ENCODE measurements around the gene CAMTA1. TPM values are rescaled to one million over a fixed set of nuclear protein-coding genes. Genes with fewer than 3 reads are reported as not detected.
"Not testable (repeated sequence)": the region's sequence is repeated elsewhere in the genome, so short reads cannot be mapped to it uniquely, and the experiment has no call there.

The CAMTA1 gene
- total RNA-seq, 1 donor from 2014 or later = 268 TPM

DNA sequence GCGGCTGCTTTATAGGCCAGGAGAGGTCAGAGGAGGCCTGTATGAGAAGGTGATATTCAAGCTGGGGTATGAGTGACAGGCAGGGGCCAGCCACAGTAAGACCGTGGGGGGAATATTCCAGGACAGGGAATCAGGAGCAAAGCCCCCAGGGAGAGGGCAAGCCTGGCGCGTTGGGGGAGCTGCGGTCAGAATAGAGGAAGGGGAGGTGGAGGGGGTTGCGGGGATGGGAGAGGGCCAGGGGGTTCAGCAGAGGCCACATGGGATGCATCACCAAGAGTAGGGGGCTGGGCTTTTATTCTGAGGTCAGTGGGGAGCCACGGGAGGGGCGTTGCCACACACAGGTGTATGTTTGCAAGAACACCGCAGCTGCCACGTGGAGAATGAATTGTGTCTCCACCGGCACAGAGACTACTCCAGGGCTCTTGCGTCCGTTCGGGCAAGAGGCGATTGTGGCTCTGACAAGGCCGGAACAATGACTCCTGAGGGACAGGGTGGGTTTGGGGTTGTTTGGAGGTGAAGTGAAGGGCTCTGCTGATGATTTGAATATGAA, 901.1 kb downstream of the CAMTA1 start:
- Histone ChIP-seq H3K4me3 (no peak overlapping the region), H3K27me3 (peaks cover 3% of the 10 kb centered on the region), H2AFZ (replicated peaks) (no peak overlapping the region), H3K4me1 (no peaks in the 10 kb centered on the region), H4K20me1 (ENCODE audit: low read depth) (no peaks in the 10 kb centered on the region), H3F3A (ENCODE audit: low read depth) (peaks cover 3% of the 10 kb centered on the region), H3K79me2 (ENCODE audit: low read depth) (no peaks in the 10 kb centered on the region), H3K27ac (no peak overlapping the region), H3K9ac (no peak overlapping the region), H3K4me2 (no peak overlapping the region), H3K9me3 (ENCODE audit: low read depth) (no peaks in the 10 kb centered on the region), H3K36me3 (no peaks in the 10 kb centered on the region)
- TF ChIP-seq EZH2phosphoT487 (IDR thresholded peaks at IDR 0.05) = no peak
- no peak for TF ChIP-seq EZH2 (IDR thresholded peaks at IDR 0.05)
- TF ChIP-seq, protein P1, sequence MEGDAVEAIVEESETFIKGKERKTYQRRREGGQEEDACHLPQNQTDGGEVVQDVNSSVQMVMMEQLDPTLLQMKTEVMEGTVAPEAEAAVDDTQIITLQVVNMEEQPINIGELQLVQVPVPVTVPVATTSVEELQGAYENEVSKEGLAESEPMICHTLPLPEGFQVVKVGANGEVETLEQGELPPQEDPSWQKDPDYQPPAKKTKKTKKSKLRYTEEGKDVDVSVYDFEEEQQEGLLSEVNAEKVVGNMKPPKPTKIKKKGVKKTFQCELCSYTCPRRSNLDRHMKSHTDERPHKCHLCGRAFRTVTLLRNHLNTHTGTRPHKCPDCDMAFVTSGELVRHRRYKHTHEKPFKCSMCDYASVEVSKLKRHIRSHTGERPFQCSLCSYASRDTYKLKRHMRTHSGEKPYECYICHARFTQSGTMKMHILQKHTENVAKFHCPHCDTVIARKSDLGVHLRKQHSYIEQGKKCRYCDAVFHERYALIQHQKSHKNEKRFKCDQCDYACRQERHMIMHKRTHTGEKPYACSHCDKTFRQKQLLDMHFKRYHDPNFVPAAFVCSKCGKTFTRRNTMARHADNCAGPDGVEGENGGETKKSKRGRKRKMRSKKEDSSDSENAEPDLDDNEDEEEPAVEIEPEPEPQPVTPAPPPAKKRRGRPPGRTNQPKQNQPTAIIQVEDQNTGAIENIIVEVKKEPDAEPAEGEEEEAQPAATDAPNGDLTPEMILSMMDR (IDR thresholded peaks at IDR 0.05) = no peak
- no peaks in the 10 kb centered on the region for H3K36me3 Mint-ChIP-seq
- no peak overlapping the region for H3K4me3 Mint-ChIP-seq
- H3K4me1 Mint-ChIP-seq = peaks cover 16% of the 10 kb centered on the region
- peaks cover under 1% of the 10 kb centered on the region for H3K9me3 Mint-ChIP-seq
- H3K27ac Mint-ChIP-seq = peak overlapping the region; percentile 83
- DNase-seq (ENCODE audit: low spot score) = no peak
- H3K27me3 Mint-ChIP-seq (ENCODE audit: insufficient read depth, low read depth) = peaks cover 6% of the 10 kb centered on the region

DNA sequence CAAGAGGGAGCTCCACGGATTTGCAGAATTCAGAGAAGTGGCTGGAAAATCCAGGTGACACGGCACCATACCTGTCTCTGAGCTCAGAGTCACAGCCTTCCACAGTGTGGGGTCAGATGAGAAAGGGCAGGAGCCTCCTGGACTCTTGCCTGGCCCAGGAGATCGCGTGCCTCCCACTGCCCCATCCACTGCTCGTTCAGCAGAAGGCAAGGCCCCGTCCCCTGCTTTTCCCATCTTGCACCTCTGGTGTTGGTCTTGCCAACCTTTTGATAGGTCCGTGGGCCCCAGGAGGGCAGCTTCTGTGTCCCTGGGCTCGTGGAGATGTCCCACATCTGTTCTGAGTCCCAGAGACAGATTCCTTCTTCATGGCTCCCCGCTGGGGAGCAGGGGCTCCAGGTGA, 902.2 kb downstream of the CAMTA1 start:
- DNase-seq (ENCODE audit: low spot score) = no peak
- Histone ChIP-seq H3K27ac (no peak overlapping the region), H3K27me3 (no peaks in the 10 kb centered on the region), H3K79me2 (ENCODE audit: low read depth) (no peaks in the 10 kb centered on the region), H4K20me1 (ENCODE audit: low read depth) (no peaks in the 10 kb centered on the region), H3F3A (ENCODE audit: low read depth) (no peaks in the 10 kb centered on the region), H3K4me2 (no peak overlapping the region), H3K9ac (no peak overlapping the region), H3K4me1 (no peaks in the 10 kb centered on the region), H2AFZ (replicated peaks) (no peak overlapping the region), H3K4me3 (no peak overlapping the region), H3K9me3 (ENCODE audit: low read depth) (no peaks in the 10 kb centered on the region), H3K36me3 (no peaks in the 10 kb centered on the region)
- Mint-ChIP-seq H3K4me1 (peaks cover 17% of the 10 kb centered on the region), H3K36me3 (peaks cover 3% of the 10 kb centered on the region), H3K27ac (no peak overlapping the region), H3K9me3 (peaks cover 6% of the 10 kb centered on the region), H3K27me3 (ENCODE audit: insufficient read depth, low read depth) (peaks cover 7% of the 10 kb centered on the region), H3K4me3 (no peak overlapping the region)
- TF ChIP-seq EZH2phosphoT487 (IDR thresholded peaks at IDR 0.05) = no peak
- no peak for TF ChIP-seq EZH2 (IDR thresholded peaks at IDR 0.05)
- TF ChIP-seq, protein P1 (IDR thresholded peaks at IDR 0.05) = no peak

DNA sequence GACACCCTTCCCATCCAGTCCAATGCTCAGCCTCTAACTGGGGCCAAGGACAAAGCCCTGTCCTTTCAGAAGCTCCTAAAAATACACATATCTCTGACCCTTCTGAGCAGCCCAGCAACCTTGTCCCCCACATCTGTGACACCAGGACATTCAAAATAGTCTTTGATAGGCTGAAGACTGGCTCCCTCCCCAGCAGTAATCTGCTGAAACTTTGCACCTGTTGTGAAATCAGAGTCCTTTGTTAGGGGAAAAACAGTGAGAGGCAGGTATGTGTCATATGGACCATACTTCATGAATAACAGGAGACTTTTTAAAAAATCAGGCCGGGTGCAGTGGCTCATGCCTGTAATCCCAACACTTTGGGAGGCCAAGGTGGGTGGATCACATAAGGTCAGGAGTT, 903.4 kb downstream of the CAMTA1 start:
- Histone ChIP-seq H3K36me3 (no peaks in the 10 kb centered on the region), H3K9ac (no peak overlapping the region), H4K20me1 (ENCODE audit: low read depth) (no peaks in the 10 kb centered on the region), H3K4me2 (no peak overlapping the region), H3K4me1 (no peaks in the 10 kb centered on the region), H3K27me3 (no peaks in the 10 kb centered on the region), H3K4me3 (no peak overlapping the region), H2AFZ (replicated peaks) (no peak overlapping the region), H3K27ac (no peak overlapping the region), H3K79me2 (ENCODE audit: low read depth) (no peaks in the 10 kb centered on the region), H3K9me3 (ENCODE audit: low read depth) (no peaks in the 10 kb centered on the region), H3F3A (ENCODE audit: low read depth) (no peaks in the 10 kb centered on the region)
- H3K4me3 Mint-ChIP-seq = no peak overlapping the region
- peaks cover 10% of the 10 kb centered on the region for H3K27me3 Mint-ChIP-seq (ENCODE audit: insufficient read depth, low read depth)
- TF ChIP-seq, protein P1 (IDR thresholded peaks at IDR 0.05) = no peak
- TF ChIP-seq EZH2phosphoT487 (IDR thresholded peaks at IDR 0.05) (no peak), EZH2 (IDR thresholded peaks at IDR 0.05) (no peak)
- peaks cover 17% of the 10 kb centered on the region for H3K4me1 Mint-ChIP-seq
- peaks cover 16% of the 10 kb centered on the region for H3K9me3 Mint-ChIP-seq
- H3K27ac Mint-ChIP-seq = no peak overlapping the region
- peaks cover 8% of the 10 kb centered on the region for H3K36me3 Mint-ChIP-seq
- DNase-seq (ENCODE audit: low spot score) = no peak

DNA sequence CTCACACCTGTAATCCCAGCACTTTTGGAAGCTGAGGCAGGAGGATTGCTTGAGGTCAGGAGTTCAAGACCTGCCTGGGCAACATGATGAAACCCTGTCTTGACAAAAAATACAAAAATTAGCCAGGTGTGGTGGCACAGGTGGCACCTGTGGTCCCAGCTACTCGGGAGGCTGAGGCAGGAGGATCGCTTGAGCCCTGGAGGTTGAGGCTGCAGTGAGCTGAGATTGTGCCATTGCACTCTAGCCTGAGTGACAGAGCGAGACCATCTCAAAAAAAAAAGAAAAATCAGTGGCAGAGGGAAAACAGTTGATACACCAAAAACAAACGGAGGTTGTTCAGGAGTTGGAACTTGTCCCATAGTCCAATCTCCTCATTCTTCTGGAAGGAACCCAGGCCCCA, 904.1 kb downstream of the CAMTA1 start:
- H3K79me2 ChIP-seq (ENCODE audit: low read depth); H3K4me3 Mint-ChIP-seq; H3K27ac Mint-ChIP-seq; H3K4me1 ChIP-seq; H3K9me3 ChIP-seq (ENCODE audit: low read depth); H3K27me3 ChIP-seq; H3K4me3 ChIP-seq; H2AFZ ChIP-seq (replicated peaks); H4K20me1 ChIP-seq (ENCODE audit: low read depth); H3K36me3 ChIP-seq; H3F3A ChIP-seq (ENCODE audit: low read depth); H3K9ac ChIP-seq; H3K27ac ChIP-seq; H3K4me2 ChIP-seq; DNase-seq (ENCODE audit: low spot score): not testable (repeated sequence)
- Mint-ChIP-seq H3K4me1 (peaks cover 19% of the 10 kb centered on the region), H3K27me3 (ENCODE audit: insufficient read depth, low read depth) (peaks cover 11% of the 10 kb centered on the region), H3K9me3 (peaks cover 21% of the 10 kb centered on the region), H3K36me3 (peaks cover 12% of the 10 kb centered on the region)

Data from neural progenitor cell (in vitro differentiated cells).